H9 (cell line): ENCODE measurements around the gene TAF4. TPM values are rescaled to one million over a fixed set of nuclear protein-coding genes. Genes with fewer than 3 reads are reported as not detected.

Experiments used
- DNase-seq: peaks from one replicate; pipeline ENCODE4 v3.0.0-alpha.2; 2017
- H2AFZ ChIP-seq: one replicate; pipeline ENCODE4 v1.6.1; 2013; ENCODE audit warnings: mild to moderate bottlenecking, low read length, control low read depth, moderate library complexity
- H2AK5ac ChIP-seq: 2 replicates; pipeline ENCODE4 v1.6.1; 2013; ENCODE audit warnings: low read length, control low read depth, mixed read lengths; ENCODE audit not compliant: insufficient read length
- H2BK120ac ChIP-seq: one replicate; pipeline ENCODE4 v1.6.1; 2013; ENCODE audit warnings: low read depth, mild to moderate bottlenecking, low read length, control low read depth, inconsistent platforms; ENCODE audit not compliant: poor library complexity, severe bottlenecking
- H2BK12ac ChIP-seq: 2 replicates; pipeline ENCODE4 v1.6.1; 2013; ENCODE audit warnings: low read length, control low read depth, mixed read lengths, low read depth; ENCODE audit not compliant: insufficient read length
- H2BK15ac ChIP-seq: 2 replicates; pipeline ENCODE4 v1.6.1; 2013; ENCODE audit warnings: low read depth, low read length, control low read depth
- H2BK20ac ChIP-seq: one replicate; pipeline ENCODE4 v1.6.1; 2013; ENCODE audit warnings: low read depth, mild to moderate bottlenecking, low read length, control low read depth, inconsistent platforms; ENCODE audit not compliant: poor library complexity, severe bottlenecking
- H2BK5ac ChIP-seq: 2 replicates; pipeline ENCODE4 v1.6.1; 2013; ENCODE audit warnings: low read length, control low read depth, mixed read lengths; ENCODE audit not compliant: insufficient read length
- H3K14ac ChIP-seq: 2 replicates; pipeline ENCODE4 v1.6.1; 2013; ENCODE audit warnings: low read length, control low read depth; ENCODE audit not compliant: insufficient read depth
- H3K18ac ChIP-seq: 2 replicates; pipeline ENCODE4 v1.6.1; 2013; ENCODE audit warnings: low read depth, mild to moderate bottlenecking, mixed read lengths, low read length, control low read depth; ENCODE audit not compliant: insufficient read length
- H3K23ac ChIP-seq: 2 replicates; pipeline ENCODE4 v1.6.1; 2013; ENCODE audit warnings: low read length, control low read depth, mixed read lengths, low read depth; ENCODE audit not compliant: insufficient read length
- H3K23me2 ChIP-seq: 2 replicates; pipeline ENCODE4 v1.6.1; 2013; ENCODE audit warnings: low read depth, mild to moderate bottlenecking, mixed read lengths, low read length, control low read depth; ENCODE audit not compliant: insufficient read length, poor library complexity, severe bottlenecking
- H3K27ac ChIP-seq: 2 replicates; pipeline ENCODE4 v1.5.1; 2013; ENCODE audit warnings: low read length, control low read depth, mixed read lengths, low read depth; ENCODE audit not compliant: insufficient read length
- H3K27me3 ChIP-seq: 2 replicates; pipeline ENCODE4 v1.6.1; 2013; ENCODE audit warnings: low read length, control low read depth, inconsistent platforms; ENCODE audit not compliant: insufficient read depth
- H3K4ac ChIP-seq: 2 replicates; pipeline ENCODE4 v1.6.1; 2013; ENCODE audit warnings: low read depth, mild to moderate bottlenecking, control low read depth, inconsistent platforms, low read length, moderate library complexity
- H3K4me1 ChIP-seq: 2 replicates; pipeline ENCODE4 v1.6.1; 2013; ENCODE audit warnings: low read length, control low read depth, inconsistent platforms; ENCODE audit not compliant: insufficient read depth
- H3K4me2 ChIP-seq: 2 replicates; pipeline ENCODE4 v1.6.1; 2013; ENCODE audit warnings: low read length, control low read depth, mixed read lengths; ENCODE audit not compliant: insufficient read length, insufficient read depth
- H3K56ac ChIP-seq: 2 replicates; pipeline ENCODE4 v1.6.1; 2013; ENCODE audit warnings: low read depth, mild to moderate bottlenecking, mixed read lengths, low read length, control low read depth; ENCODE audit not compliant: insufficient read length
- H3K79me1 ChIP-seq: 2 replicates; pipeline ENCODE4 v1.6.1; 2013; ENCODE audit warnings: low read depth, mild to moderate bottlenecking, moderate library complexity, low read length, control low read depth, inconsistent platforms; ENCODE audit not compliant: insufficient read depth, poor library complexity, severe bottlenecking
- H3K79me2 ChIP-seq: 2 replicates; pipeline ENCODE4 v1.6.1; 2013; ENCODE audit warnings: low read length, control low read depth, inconsistent platforms; ENCODE audit not compliant: insufficient read depth
- H3K9ac ChIP-seq: 2 replicates; pipeline ENCODE4 v1.6.1; 2013; ENCODE audit warnings: low read length, control low read depth, mixed read lengths; ENCODE audit not compliant: insufficient read length; ENCODE audit errors: extremely low read depth
- H3K9me3 ChIP-seq: one replicate; pipeline ENCODE4 v1.6.1; 2013; ENCODE audit warnings: low read depth, low read length, inconsistent platforms; ENCODE audit not compliant: control insufficient read depth
- H3T11ph ChIP-seq: one replicate; pipeline ENCODE4 v1.6.1; 2013; ENCODE audit warnings: mild to moderate bottlenecking, low read length, control low read depth, inconsistent platforms
- H4K20me1 ChIP-seq: one replicate; pipeline ENCODE4 v1.6.1; 2013; ENCODE audit not compliant: control insufficient read depth, insufficient read length, insufficient read depth
- H4K5ac ChIP-seq: 2 replicates; pipeline ENCODE4 v1.6.1; 2013; ENCODE audit warnings: low read depth, mild to moderate bottlenecking, mixed read lengths, low read length, control low read depth; ENCODE audit not compliant: insufficient read length
- H4K8ac ChIP-seq: replicated peaks from 2 replicates; pipeline ENCODE4 v1.6.1; 2013; ENCODE audit warnings: low read length, control low read depth, mixed read lengths, low read depth; ENCODE audit not compliant: insufficient read length
- H4K91ac ChIP-seq: 2 replicates; pipeline ENCODE4 v1.6.1; 2013; ENCODE audit warnings: low read depth, mild to moderate bottlenecking, moderate library complexity, mixed read lengths, low read length, control low read depth; ENCODE audit not compliant: insufficient read length
- H3K27ac Mint-ChIP-seq, 3 experiments: 2 replicates in 2 of 3; 3 replicates in 1 of 3; pipeline ENCODE4 v1.8.0; 2020 to 2021; ENCODE audit warnings: mixed read lengths in 3 of 3, mild to moderate bottlenecking in 1 of 3, moderate library complexity in 1 of 3
- H3K27me3 Mint-ChIP-seq: 2 replicates; pipeline ENCODE4 v1.8.0; 2021; ENCODE audit warnings: low read depth, mild to moderate bottlenecking, moderate library complexity, mixed read lengths
- H3K36me3 Mint-ChIP-seq, 3 experiments: 2 replicates in 2 of 3; 3 replicates in 1 of 3; pipeline ENCODE4 v1.8.0; 2020 to 2021; ENCODE audit warnings: low read depth in 3 of 3, mixed read lengths in 3 of 3; ENCODE audit not compliant: insufficient read depth in 1 of 3
- H3K4me1 Mint-ChIP-seq, 2 experiments: 2 replicates each; pipeline ENCODE4 v1.8.0; 2020; ENCODE audit warnings: mixed read lengths in 2 of 2
- H3K4me3 Mint-ChIP-seq, 2 experiments: 2 replicates in 1 of 2; 3 replicates in 1 of 2; pipeline ENCODE4 v1.8.0; 2020 to 2021; ENCODE audit warnings: mild to moderate bottlenecking in 2 of 2, mixed read lengths in 2 of 2, moderate library complexity in 1 of 2
- H3K9me3 Mint-ChIP-seq, 2 experiments: 2 replicates in 1 of 2; 3 replicates in 1 of 2; pipeline ENCODE4 v1.8.0; 2020; ENCODE audit warnings: mild to moderate bottlenecking in 2 of 2, mixed read lengths in 2 of 2, moderate library complexity in 1 of 2
- CTCF ChIP-seq: fragments of 200-600 bp; sonication (generic); conservative IDR thresholded peaks from 3 replicates; pipeline ENCODE4 v1.8.0; 2021; ENCODE audit warnings: antibody characterized with exemption, mild to moderate bottlenecking
- WGBS: extraction: QIAGEN DNeasy Blood & Tissue Kit; methylation state at CpG from one replicate; pipeline ENCODE4 v1.1.7; 2013; ENCODE audit warnings: missing lambda C conversion rate, low lambda C conversion rate, mixed read lengths; ENCODE audit not compliant: insufficient read length; ENCODE audit errors: extremely low coverage; 5-methylcytosine and 5-hydroxymethylcytosine counted together
- total RNA-seq: library from RNA; stranded (reverse); gene quantifications from 2 replicates; pipeline ENCODE4 v1.2.1, GENCODE V29; 2021

The TAF4 gene
- total RNA-seq, 1 experiment from 2014 or later = 30.8 TPM

- peaks cover 2% of the 10 kb centered on the region; the same call in 1 of the 2 replicates for H3K27me3 ChIP-seq
- H3K4ac ChIP-seq = no peak overlapping the region
- no peak overlapping the region for H3K9ac ChIP-seq
- Mint-ChIP-seq H3K27me3 (no peaks in the 10 kb centered on the region; the same call in 1 of the 2 replicates), H3K4me3 (no peak overlapping the region), H3K9me3 (no peaks in the 10 kb centered on the region), H3K4me1 (peaks cover 2% of the 10 kb centered on the region in 2 experiments; a peak in 2 of 4 replicates), H3K27ac (peak overlapping the region in 2 of 3 experiments; percentile 53; a peak in 3 of 7 replicates), H3K36me3 (peaks cover 20 to 41% (median 32%) of the 10 kb centered on the region in 3 experiments; a peak in 6 of 7 replicates)
- H4K91ac ChIP-seq = no peak overlapping the region
- H3K14ac ChIP-seq = no peak overlapping the region
- H2AK5ac ChIP-seq = no peak overlapping the region
- WGBS = no CpG with 5 or more reads among the region's 14 CpGs
- H3K23me2 ChIP-seq = no peaks in the 10 kb centered on the region
- no peak overlapping the region for H3K23ac ChIP-seq
- DNase-seq = no peak
- no peak overlapping the region for H4K5ac ChIP-seq
- no peak overlapping the region for H3T11ph ChIP-seq
- no peak overlapping the region for H2BK15ac ChIP-seq
- H4K20me1 ChIP-seq = no peaks in the 10 kb centered on the region
- H2BK12ac ChIP-seq = no peak overlapping the region
- H3K79me2 ChIP-seq = no peaks in the 10 kb centered on the region
- no peak overlapping the region for H3K4me2 ChIP-seq
- H2BK20ac ChIP-seq = no peak overlapping the region
- no peak overlapping the region for H2BK5ac ChIP-seq
- H2AFZ ChIP-seq = no peak overlapping the region
- H3K27ac ChIP-seq = no peak overlapping the region
- H3K9me3 ChIP-seq = no peaks in the 10 kb centered on the region
- no peak overlapping the region for H3K18ac ChIP-seq
- TF ChIP-seq CTCF = no peak
- H3K4me1 ChIP-seq = no peaks in the 10 kb centered on the region
- H2BK120ac ChIP-seq = no peak overlapping the region
- no peak overlapping the region for H4K8ac ChIP-seq
- no peak overlapping the region for H3K56ac ChIP-seq
- H3K79me1 ChIP-seq = no peaks in the 10 kb centered on the region
Observed at GRCh38 chr20:61974357-61974665, 91.4 kb downstream of the TAF4 start.
